NCI-H187 treated with DMSO at 0.1 percent for 48 hours (cell line): ENCODE data around the gene ANKLE1.
A peak's percentile ranks its signal among the peaks of the same experiment; 100 is the strongest.
"Not testable (repeated sequence)": the region's sequence is repeated elsewhere in the genome, so short reads cannot be mapped to it uniquely, and the experiment has no call there.

Experiments
- DNase-seq: peaks from one replicate; lab custom pipeline; 2025; lab: John Stamatoyannopoulos, UW

ANKLE1 gene

GRCh38 chr19:17282488-17283125 is 906 bp downstream of the ANKLE1 start:
- DNase-seq, result no peak

GRCh38 chr19:17283504-17283996 is 1.8 kb downstream of the ANKLE1 start:
- DNase-seq, result no peak

- no peak for DNase-seq
Measured at GRCh38 chr19:17285415-17286135, 3.9 kb downstream of the ANKLE1 start.

- DNase-seq, result no peak
Measured at GRCh38 chr19:17286263-17286662, 4.6 kb downstream of the ANKLE1 start.

GRCh38 chr19:17286752-17287151 is 5.1 kb downstream of the ANKLE1 start:
- no peak for DNase-seq

GRCh38 chr19:17289489-17289888 is 7.8 kb downstream of the ANKLE1 start:
- no peak for DNase-seq

- DNase-seq, result no peak
Measured at GRCh38 chr19:17292301-17293074, 10.8 kb downstream of the ANKLE1 start.

GRCh38 chr19:17293605-17294004 is 11.9 kb downstream of the ANKLE1 start:
- DNase-seq, result no peak

GRCh38 chr19:17294051-17294891 is 12.6 kb downstream of the ANKLE1 start:
- no peak for DNase-seq

GRCh38 chr19:17295551-17295950 is 13.8 kb downstream of the ANKLE1 start:
- DNase-seq, result not testable (repeated sequence)

GRCh38 chr19:17296273-17296672 is 14.6 kb downstream of the ANKLE1 start:
- DNase-seq, result no peak

- no peak for DNase-seq
Measured at GRCh38 chr19:17296976-17297375, 15.3 kb downstream of the ANKLE1 start.

GRCh38 chr19:17300992-17301619 is 19.4 kb downstream of the ANKLE1 start:
- no peak for DNase-seq

- no peak for DNase-seq
Measured at GRCh38 chr19:17302391-17303166, 20.9 kb downstream of the ANKLE1 start.

- peak; percentile 46 for DNase-seq
Measured at GRCh38 chr19:17303167-17303939, 21.7 kb downstream of the ANKLE1 start, which contains the start of gene ABHD8. Gene ABHD8, minus strand, starts transcription at chr19:17303425. Its CDS starts 1,809 bp downstream, at chr19:17301616.

- DNase-seq, result no peak
Measured at GRCh38 chr19:17303940-17304267, 22.2 kb downstream of the ANKLE1 start.

- DNase-seq, result no peak
Measured at GRCh38 chr19:17304386-17305215, 22.9 kb downstream of the ANKLE1 start.

GRCh38 chr19:17305216-17305516 is 23.5 kb downstream of the ANKLE1 start:
- DNase-seq, result no peak
